Osteocyte (in vitro differentiated cells): ENCODE results near the gene GAK. TPM values are rescaled to one million over a fixed set of nuclear protein-coding genes. Genes with fewer than 3 reads are reported as not detected.
"Not testable (repeated sequence)": the region's sequence is repeated elsewhere in the genome, so short reads cannot be mapped to it uniquely, and the experiment has no call there.

Experiments
- DNase-seq: peaks from one replicate; pipeline ENCODE4 v3.0.0; 2021; ENCODE audit warnings: mixed read lengths; ENCODE audit not compliant: unreplicated experiment; ENCODE audit errors: extremely low spot score
- H3K27ac Mint-ChIP-seq: one replicate; pipeline ENCODE4 v1.8.0; 2021; ENCODE audit warnings: mild to moderate bottlenecking, mixed read lengths; ENCODE audit not compliant: unreplicated experiment
- H3K27me3 Mint-ChIP-seq: one replicate; pipeline ENCODE4 v1.8.0; 2021; ENCODE audit warnings: mixed read lengths; ENCODE audit not compliant: unreplicated experiment
- H3K36me3 Mint-ChIP-seq: one replicate; pipeline ENCODE4 v1.8.0; 2021; ENCODE audit warnings: mixed read lengths; ENCODE audit not compliant: unreplicated experiment
- H3K4me1 Mint-ChIP-seq: one replicate; pipeline ENCODE4 v1.8.0; 2021; ENCODE audit warnings: mixed read lengths; ENCODE audit not compliant: unreplicated experiment
- H3K4me3 Mint-ChIP-seq: one replicate; pipeline ENCODE4 v1.8.0; 2021; ENCODE audit warnings: mild to moderate bottlenecking, moderate library complexity, mixed read lengths; ENCODE audit not compliant: unreplicated experiment
- H3K9me3 Mint-ChIP-seq: one replicate; pipeline ENCODE4 v1.8.0; 2021; ENCODE audit warnings: mixed read lengths; ENCODE audit not compliant: unreplicated experiment
- total RNA-seq: library from RNA; stranded (reverse); gene quantifications from 2 replicates; pipeline ENCODE4 v1.2.1, GENCODE V29; 2021
- TF ChIP-seq, protein P1 (sequence below): fragments of 200-600 bp; sonication (generic); IDR thresholded peaks from 2 replicates; pipeline ENCODE4 v1.5.0; 2021; ENCODE audit warnings: antibody characterized with exemption, mild to moderate bottlenecking, moderate library complexity

The GAK gene
- total RNA-seq, 1 donor from 2014 or later, result 93.8 TPM

DNA sequence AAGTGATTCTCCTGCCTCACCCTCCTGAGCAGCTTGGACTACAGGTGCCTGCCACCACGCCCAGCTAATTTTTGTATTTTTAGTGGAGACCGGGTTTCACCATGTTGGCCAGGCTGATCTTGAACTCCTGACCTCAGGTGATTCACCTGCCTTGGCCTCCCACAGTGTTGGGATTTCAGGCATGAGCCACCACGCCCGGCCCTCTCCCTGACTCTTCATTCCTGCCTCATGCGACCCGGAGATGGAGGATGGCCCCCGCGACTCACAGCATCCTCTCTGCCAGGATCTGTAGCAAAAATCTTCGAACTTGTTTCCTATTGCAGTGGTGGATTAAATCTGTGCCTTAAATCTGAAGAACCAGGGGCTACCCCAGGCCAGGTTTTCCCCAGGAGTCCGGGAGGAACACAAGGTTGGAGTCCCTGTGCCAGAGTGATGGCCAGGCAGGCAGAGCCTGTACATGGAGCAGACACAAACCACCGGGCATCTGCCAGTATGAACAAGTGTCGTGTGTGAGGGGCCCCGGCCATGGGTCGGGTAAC, 117.7 kb downstream of the GAK start:
- no peaks in the 10 kb centered on the region for H3K4me1 Mint-ChIP-seq
- H3K4me3 Mint-ChIP-seq, result no peak overlapping the region
- H3K9me3 Mint-ChIP-seq, result peaks cover 3% of the 10 kb centered on the region
- no peak overlapping the region for H3K27ac Mint-ChIP-seq
- no peak for DNase-seq
- H3K27me3 Mint-ChIP-seq, result peaks cover 32% of the 10 kb centered on the region
- no peaks in the 10 kb centered on the region for H3K36me3 Mint-ChIP-seq
- TF ChIP-seq, protein P1, sequence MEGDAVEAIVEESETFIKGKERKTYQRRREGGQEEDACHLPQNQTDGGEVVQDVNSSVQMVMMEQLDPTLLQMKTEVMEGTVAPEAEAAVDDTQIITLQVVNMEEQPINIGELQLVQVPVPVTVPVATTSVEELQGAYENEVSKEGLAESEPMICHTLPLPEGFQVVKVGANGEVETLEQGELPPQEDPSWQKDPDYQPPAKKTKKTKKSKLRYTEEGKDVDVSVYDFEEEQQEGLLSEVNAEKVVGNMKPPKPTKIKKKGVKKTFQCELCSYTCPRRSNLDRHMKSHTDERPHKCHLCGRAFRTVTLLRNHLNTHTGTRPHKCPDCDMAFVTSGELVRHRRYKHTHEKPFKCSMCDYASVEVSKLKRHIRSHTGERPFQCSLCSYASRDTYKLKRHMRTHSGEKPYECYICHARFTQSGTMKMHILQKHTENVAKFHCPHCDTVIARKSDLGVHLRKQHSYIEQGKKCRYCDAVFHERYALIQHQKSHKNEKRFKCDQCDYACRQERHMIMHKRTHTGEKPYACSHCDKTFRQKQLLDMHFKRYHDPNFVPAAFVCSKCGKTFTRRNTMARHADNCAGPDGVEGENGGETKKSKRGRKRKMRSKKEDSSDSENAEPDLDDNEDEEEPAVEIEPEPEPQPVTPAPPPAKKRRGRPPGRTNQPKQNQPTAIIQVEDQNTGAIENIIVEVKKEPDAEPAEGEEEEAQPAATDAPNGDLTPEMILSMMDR, result no peak

- Mint-ChIP-seq H3K9me3 (peaks cover 3% of the 10 kb centered on the region), H3K27ac (no peak overlapping the region), H3K4me3 (no peak overlapping the region), H3K4me1 (no peaks in the 10 kb centered on the region), H3K36me3 (no peaks in the 10 kb centered on the region), H3K27me3 (peaks cover 31% of the 10 kb centered on the region)
- TF ChIP-seq, protein P1, result no peak
- DNase-seq, result no peak
These were observed 118.2 kb downstream of the GAK start for GRCh38 chr4:813900-814299.

DNA sequence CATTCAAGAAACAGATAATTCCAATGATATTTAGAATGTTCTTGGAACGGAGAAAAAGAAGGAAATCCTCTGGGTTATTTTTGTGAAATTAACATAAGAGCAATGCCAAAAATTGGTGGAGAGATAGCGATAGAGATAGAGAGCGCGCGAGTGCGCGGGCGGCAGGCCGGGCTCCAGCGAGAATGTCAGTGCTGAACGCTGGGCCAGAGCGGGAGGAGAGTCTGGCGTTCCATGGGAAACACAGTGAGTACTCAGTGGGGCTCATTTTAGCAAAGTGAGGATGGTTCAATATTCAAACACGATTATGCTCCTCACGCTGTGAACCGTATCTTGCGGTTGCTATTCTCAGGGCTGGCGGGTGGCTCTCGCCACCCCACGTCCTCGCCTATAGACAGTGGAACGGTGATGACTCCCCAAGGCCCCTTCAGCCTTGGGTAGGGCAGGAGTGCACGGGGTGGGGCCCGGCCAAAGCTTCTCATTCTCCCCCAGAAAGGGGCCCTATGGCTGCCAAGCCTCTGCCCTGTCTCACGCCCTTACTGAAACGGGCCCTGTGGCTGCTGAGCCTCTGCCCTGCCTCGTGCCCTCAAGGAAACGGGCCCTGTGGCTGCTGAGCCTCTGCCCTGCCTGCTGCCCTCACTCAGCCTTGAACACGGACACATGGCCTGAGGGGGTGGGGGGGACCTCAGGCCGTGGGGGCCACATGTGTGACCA, 123.1 kb downstream of the GAK start:
- H3K36me3 Mint-ChIP-seq, result no peaks in the 10 kb centered on the region
- no peak overlapping the region for H3K27ac Mint-ChIP-seq
- TF ChIP-seq, protein P1, result no peak
- peaks cover 26% of the 10 kb centered on the region for H3K27me3 Mint-ChIP-seq
- DNase-seq, result no peak
- H3K4me3 Mint-ChIP-seq, result no peak overlapping the region
- H3K9me3 Mint-ChIP-seq, result peaks cover 9% of the 10 kb centered on the region
- no peaks in the 10 kb centered on the region for H3K4me1 Mint-ChIP-seq

GRCh38 chr4:807792-808191, 124.3 kb downstream of the GAK start:
- Mint-ChIP-seq H3K27me3 (peaks cover 26% of the 10 kb centered on the region), H3K36me3 (no peaks in the 10 kb centered on the region), H3K4me3 (no peak overlapping the region), H3K4me1 (no peaks in the 10 kb centered on the region), H3K27ac (no peak overlapping the region), H3K9me3 (peaks cover 9% of the 10 kb centered on the region)
- no peak for DNase-seq
- TF ChIP-seq, protein P1, result no peak

GRCh38 chr4:806979-807378, 125.1 kb downstream of the GAK start:
- H3K36me3 Mint-ChIP-seq, H3K9me3 Mint-ChIP-seq, H3K4me1 Mint-ChIP-seq, H3K4me3 Mint-ChIP-seq, H3K27ac Mint-ChIP-seq, DNase-seq: not testable (repeated sequence)
- peaks cover 21% of the 10 kb centered on the region for H3K27me3 Mint-ChIP-seq
